CD8-positive, alpha-beta memory T cell (primary cell): ENCODE data around the gene TPM2. TPM values are rescaled to one million over a fixed set of nuclear protein-coding genes. Genes with fewer than 3 reads are reported as not detected.

ENCODE experiments used
- CTCF ChIA-PET: fragments of 350-600 bp; sonication (Branson Sonifier 250); formaldehyde crosslinking; loops from one replicate; lab custom pipeline; 2021; ENCODE audit warnings: antibody characterized with exemption; lab: Charles Lee
- POLR2A ChIA-PET: fragments of 350-600 bp; sonication (Branson Sonifier 250); formaldehyde crosslinking; loops from one replicate; lab custom pipeline; 2021; ENCODE audit warnings: antibody characterized with exemption; lab: Charles Lee
- DNase-seq, 5 donors: peaks; one replicate each; pipeline versions ENCODE4 v3.0.0 to v3.0.0-alpha.2; 2020 to 2022; ENCODE audit warnings: mixed read lengths in 1 of 5
- H3K27ac ChIP-seq: one replicate; pipeline ENCODE4 v1.7.0; 2013; ENCODE audit warnings: low read depth, mild to moderate bottlenecking, low read length, moderate library complexity
- H3K27me3 ChIP-seq: 2 replicates; pipeline ENCODE4 v1.7.0; 2013; ENCODE audit warnings: low read length, mild to moderate bottlenecking; ENCODE audit not compliant: insufficient read depth, poor library complexity, severe bottlenecking
- H3K36me3 ChIP-seq: 2 replicates; pipeline ENCODE4 v1.7.0; 2013; ENCODE audit warnings: mild to moderate bottlenecking, low read length, moderate library complexity; ENCODE audit not compliant: insufficient read depth
- H3K4me1 ChIP-seq: 2 replicates; pipeline ENCODE4 v1.7.0; 2013; ENCODE audit warnings: mild to moderate bottlenecking, low read length, moderate library complexity; ENCODE audit not compliant: insufficient read depth
- H3K4me3 ChIP-seq: 2 replicates; pipeline ENCODE4 v1.7.0; 2013; ENCODE audit warnings: mild to moderate bottlenecking, low read length
- H3K9me3 ChIP-seq: 2 replicates; pipeline ENCODE4 v1.7.0; 2013; ENCODE audit warnings: mild to moderate bottlenecking, low read length
- H3K27ac Mint-ChIP-seq, 8 donors: one replicate each; pipeline ENCODE4 v1.8.0; 2020 to 2021; ENCODE audit warnings: mixed read lengths in 8 of 8, mild to moderate bottlenecking in 6 of 8, inconsistent platforms in 3 of 8, moderate library complexity in 3 of 8
- H3K27me3 Mint-ChIP-seq, 2 donors: one replicate each; pipeline ENCODE4 v1.8.0; 2020 to 2021; ENCODE audit warnings: mixed read lengths in 2 of 2, mild to moderate bottlenecking in 1 of 2, moderate library complexity in 1 of 2
- H3K36me3 Mint-ChIP-seq, 3 donors: one replicate each; pipeline ENCODE4 v1.8.0; 2020 to 2021; ENCODE audit warnings: mixed read lengths in 3 of 3, inconsistent platforms in 1 of 3, mild to moderate bottlenecking in 1 of 3
- H3K4me1 Mint-ChIP-seq, 3 donors: one replicate each; pipeline ENCODE4 v1.8.0; 2020 to 2021; ENCODE audit warnings: mixed read lengths in 3 of 3, inconsistent platforms in 1 of 3, mild to moderate bottlenecking in 1 of 3
- H3K4me3 Mint-ChIP-seq, 7 donors: one replicate each; pipeline ENCODE4 v1.8.0; 2020 to 2021; ENCODE audit warnings: mixed read lengths in 7 of 7, mild to moderate bottlenecking in 6 of 7, moderate library complexity in 4 of 7, inconsistent platforms in 2 of 7
- H3K9me3 Mint-ChIP-seq, 5 donors: one replicate each; pipeline ENCODE4 v1.8.0; 2020 to 2022; ENCODE audit warnings: mixed read lengths in 5 of 5, mild to moderate bottlenecking in 3 of 5, moderate library complexity in 2 of 5, inconsistent platforms in 1 of 5
- polyA plus RNA-seq: library from polyadenylated mRNA; unstranded; fragments of 300-500 nt; fragmentation: Illumina TruSeq; gene quantifications from one replicate; pipeline ENCODE4 v1.2.3, GENCODE V29; 2021
- total RNA-seq, 2 experiments: library from RNA; stranded (reverse); gene quantifications; one replicate each; pipeline ENCODE4 v1.2.3, GENCODE V29; 2021

Gene TPM2
- total and polyA plus RNA-seq, 3 experiments from 2014 or later, result 0.22 to 7.3 (median 6.6) TPM

DNA sequence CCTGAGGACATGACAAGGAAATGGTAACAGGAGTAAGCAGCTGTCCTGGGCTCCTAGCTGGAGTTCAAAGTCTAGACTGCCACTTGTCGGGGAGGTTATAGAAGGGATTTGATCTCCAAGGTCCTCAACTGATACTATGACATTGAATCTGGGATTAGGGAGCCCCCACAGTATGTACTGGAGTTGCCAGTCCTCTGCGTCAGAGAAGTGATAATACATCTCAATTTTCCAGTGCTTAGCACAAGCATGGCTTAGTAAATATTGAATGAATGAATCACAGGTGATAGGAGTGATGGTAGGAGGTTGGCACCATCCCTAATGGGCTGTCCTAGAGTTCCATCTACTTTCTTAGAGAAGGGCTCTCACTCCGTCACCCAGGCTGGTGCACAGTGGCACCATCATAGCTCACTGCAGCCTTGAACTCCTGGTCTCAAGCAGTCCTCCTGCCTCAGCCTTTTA lies 6.2 kb upstream of the TPM2 start:
- no peaks in the 10 kb centered on the region for H3K27me3 Mint-ChIP-seq
- peak overlapping the region in 6 of 8 donors; percentile 74 to 94 (median 82) for H3K27ac Mint-ChIP-seq
- ChIA-PET CTCF (interaction anchor here (0.9 to 8.6 kb wide), 30 partner anchors 8 to 142 kb away, joined by 3 to 87 read pairs (median 11); partner anchors contain the start of genes ARHGEF39, CCDC107, CD72 and CREB3), POLR2A (interaction anchor here (0.8 to 1.6 kb wide), 6 partner anchors 29 to 187 kb away, joined by 3 to 11 read pairs (median 4); partner anchors contain the start of genes CCDC107 and RMRP)
- H3K9me3 Mint-ChIP-seq, result no peaks in the 10 kb centered on the region
- H3K4me3 Mint-ChIP-seq, result peak overlapping the region in 1 of 7 donors; percentile 17
- DNase-seq, result no peak
- H3K4me1 Mint-ChIP-seq, result peaks cover 14 to 20% (median 19%) of the 10 kb centered on the region in 3 donors
- Histone ChIP-seq H3K9me3 (no peaks in the 10 kb centered on the region), H3K4me3 (no peak overlapping the region), H3K36me3 (peaks cover 41% of the 10 kb centered on the region), H3K4me1 (peaks cover 6% of the 10 kb centered on the region), H3K27ac (no peak overlapping the region), H3K27me3 (no peaks in the 10 kb centered on the region)
- H3K36me3 Mint-ChIP-seq, result peaks cover 0 to 7% (median 0%) of the 10 kb centered on the region in 3 donors

DNA sequence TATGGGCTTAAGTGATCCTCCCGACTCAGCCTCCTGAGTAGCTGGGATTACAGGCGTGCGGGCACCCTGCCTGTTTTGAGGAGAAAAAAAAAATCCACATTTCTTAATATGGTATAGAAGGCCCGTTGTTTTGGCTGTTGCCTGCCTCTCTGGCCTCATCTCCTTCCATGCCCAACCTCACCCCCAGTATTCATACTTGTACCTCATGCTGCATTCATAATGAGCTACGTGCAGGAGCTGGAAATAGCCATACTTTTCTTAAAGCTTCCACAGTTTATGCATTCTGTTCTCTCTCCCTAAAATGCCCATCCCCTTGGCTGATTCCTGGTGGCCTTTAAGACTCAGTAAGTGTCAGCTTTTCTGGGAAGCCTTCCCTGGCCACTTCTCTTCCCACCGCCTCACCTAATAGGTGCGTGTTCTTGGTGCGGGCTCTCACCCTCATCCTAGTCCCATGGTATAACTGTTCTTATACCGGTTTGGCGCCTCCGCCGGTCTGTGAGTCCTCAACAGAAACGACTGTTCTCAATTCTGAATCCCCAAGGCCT lies 2.1 kb upstream of the TPM2 start:
- peaks cover 2% of the 10 kb centered on the region for H3K36me3 ChIP-seq
- Mint-ChIP-seq H3K27ac (peak overlapping the region; percentile 15 to 93 (median 77)), H3K4me1 (peaks cover 17 to 35% (median 23%) of the 10 kb centered on the region in 3 donors), H3K36me3 (peaks cover 0 to 4% (median 0%) of the 10 kb centered on the region in 3 donors), H3K27me3 (no peaks in the 10 kb centered on the region), H3K9me3 (no peaks in the 10 kb centered on the region), H3K4me3 (peak overlapping the region; percentile 83 to 99 (median 89))
- no peak for DNase-seq
- H3K27me3 ChIP-seq, result no peaks in the 10 kb centered on the region
- peak overlapping the region; percentile 51 for H3K27ac ChIP-seq
- no peaks in the 10 kb centered on the region for H3K9me3 ChIP-seq
- H3K4me1 ChIP-seq, result peaks cover 6% of the 10 kb centered on the region
- ChIA-PET POLR2A (interaction anchor here (0.6 to 1.4 kb wide), 3 partner anchors 27 to 98 kb away, joined by 3 to 6 read pairs (median 4); no protein-coding TSS in a partner anchor), CTCF (interaction anchor here (1.0 to 8.6 kb wide), 10 partner anchors 22 to 82 kb away, joined by 3 to 87 read pairs (median 4); partner anchors contain the start of genes ARHGEF39, CCDC107, CREB3 and RMRP)
- no peak overlapping the region for H3K4me3 ChIP-seq

DNA sequence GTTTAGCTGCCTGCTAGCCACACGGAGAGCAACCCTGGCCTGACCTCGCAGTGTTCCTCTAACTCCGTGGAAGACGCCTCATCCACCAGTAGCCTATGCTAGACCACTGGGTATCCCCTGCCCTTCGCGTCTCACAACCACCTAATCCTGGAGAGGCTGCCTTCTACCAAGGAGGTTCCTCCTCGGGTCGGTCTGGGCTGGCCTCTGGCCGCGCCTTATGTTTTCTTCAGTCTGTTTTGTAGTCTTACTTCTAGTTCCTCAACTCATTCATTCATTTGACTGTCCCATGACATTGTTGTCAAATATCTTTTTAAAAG lies 1.6 kb upstream of the TPM2 start:
- no peaks in the 10 kb centered on the region for H3K36me3 ChIP-seq
- Mint-ChIP-seq H3K27ac (peak overlapping the region; percentile 15 to 93 (median 83)), H3K27me3 (no peaks in the 10 kb centered on the region), H3K36me3 (no peaks in the 10 kb centered on the region), H3K9me3 (no peaks in the 10 kb centered on the region), H3K4me3 (peak overlapping the region; percentile 83 to 99 (median 89)), H3K4me1 (peaks cover 11 to 30% (median 18%) of the 10 kb centered on the region in 3 donors)
- H3K27me3 ChIP-seq, result no peaks in the 10 kb centered on the region
- no peak for DNase-seq
- peak overlapping the region; percentile 67 for H3K4me3 ChIP-seq
- H3K4me1 ChIP-seq, result peaks cover 6% of the 10 kb centered on the region
- peak overlapping the region; percentile 51 for H3K27ac ChIP-seq
- ChIA-PET CTCF (interaction anchor here (1.0 to 8.6 kb wide), 11 partner anchors 21 to 86 kb away, joined by 3 to 87 read pairs (median 3); partner anchors contain the start of genes ARHGEF39, CCDC107, CREB3 and RMRP), POLR2A (interaction anchor here (0.6 to 1.2 kb wide), 2 partner anchors 74 to 98 kb away, joined by 3 to 4 read pairs; partner anchors contain the start of gene CD72)
- H3K9me3 ChIP-seq, result no peaks in the 10 kb centered on the region

DNA sequence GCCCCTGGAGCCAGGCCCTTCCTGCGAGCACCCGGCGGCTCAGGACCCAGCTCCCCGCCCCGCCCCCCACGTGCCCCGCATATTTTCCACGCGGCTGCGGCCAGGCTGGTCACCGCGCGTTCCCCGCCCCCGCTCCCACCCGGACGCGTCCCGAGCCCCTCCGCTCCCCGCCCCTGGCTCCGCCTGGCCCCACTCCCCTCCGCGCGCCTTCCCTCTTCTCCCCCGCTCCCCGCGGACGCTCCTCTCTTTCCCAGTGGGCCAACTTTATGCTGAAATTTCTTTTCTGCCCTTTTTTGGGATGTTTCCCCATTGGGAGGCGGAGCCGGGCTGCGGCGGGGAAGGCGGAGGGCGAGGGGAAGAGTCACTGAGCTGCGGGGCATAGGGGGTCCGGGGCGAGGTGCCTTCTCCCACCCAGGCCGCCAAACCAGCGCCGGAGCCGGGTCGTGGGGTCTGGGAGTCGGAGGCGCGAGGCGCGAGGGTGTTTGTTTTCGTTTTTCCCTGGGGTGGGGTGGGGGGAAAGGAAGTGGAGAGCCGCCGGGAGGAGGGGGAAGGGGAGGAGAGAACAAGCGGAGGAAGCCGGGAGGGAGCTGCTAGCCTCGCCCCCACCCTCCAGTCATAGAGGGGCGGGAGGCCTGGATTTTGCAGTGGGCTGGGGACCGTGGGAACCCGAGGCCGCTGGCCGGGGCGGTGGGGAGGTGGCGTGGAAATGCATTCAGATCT lies 1.0 kb upstream of the TPM2 start:
- H3K27me3 Mint-ChIP-seq, result no peaks in the 10 kb centered on the region
- peak; percentile 16 to 55 (median 23) for DNase-seq
- peak overlapping the region; percentile 51 for H3K27ac ChIP-seq
- H3K4me3 ChIP-seq, result peak overlapping the region; percentile 67
- no peaks in the 10 kb centered on the region for H3K9me3 Mint-ChIP-seq
- H3K27ac Mint-ChIP-seq, result peak overlapping the region; percentile 15 to 93 (median 83)
- H3K4me3 Mint-ChIP-seq, result peak overlapping the region; percentile 83 to 99 (median 89)
- CTCF ChIA-PET, result interaction anchor here (1.1 to 8.6 kb wide), 9 partner anchors 21 to 86 kb away, joined by 3 to 87 read pairs (median 3); partner anchors contain the start of genes CCDC107, CREB3, RMRP and TESK1
- peaks cover 6% of the 10 kb centered on the region for H3K4me1 ChIP-seq
- no peaks in the 10 kb centered on the region for H3K36me3 ChIP-seq
- H3K27me3 ChIP-seq, result no peaks in the 10 kb centered on the region
- H3K4me1 Mint-ChIP-seq, result peaks cover 10 to 28% (median 18%) of the 10 kb centered on the region in 3 donors
- H3K9me3 ChIP-seq, result no peaks in the 10 kb centered on the region
- POLR2A ChIA-PET, result interaction anchor here (0.6 to 1.3 kb wide), 5 partner anchors 31 to 97 kb away, joined by 3 to 6 read pairs (median 4); partner anchors contain the start of genes CCDC107, CD72 and RMRP
- H3K36me3 Mint-ChIP-seq, result no peaks in the 10 kb centered on the region

DNA sequence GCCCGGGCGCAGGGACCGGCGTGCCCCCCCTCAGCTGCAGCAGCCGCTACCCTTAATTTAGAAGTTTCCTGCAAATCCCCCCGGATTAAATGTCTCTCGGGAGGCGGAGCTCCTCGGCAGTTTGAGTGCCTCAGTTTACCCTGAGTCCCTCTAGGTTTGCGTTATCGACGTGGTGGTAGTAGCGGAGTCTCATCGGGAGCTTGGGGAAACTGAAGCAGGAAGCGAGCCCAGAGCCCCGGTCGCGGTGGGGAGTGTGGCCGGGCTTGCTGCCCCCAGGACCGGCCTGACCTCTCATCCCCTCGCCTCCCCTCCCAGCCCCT lies 529 bp upstream of the TPM2 start:
- H3K27ac Mint-ChIP-seq, result peak overlapping the region in 3 of 8 donors; percentile 66 to 94 (median 79)
- Histone ChIP-seq H3K9me3 (no peaks in the 10 kb centered on the region), H3K4me1 (peaks cover 6% of the 10 kb centered on the region), H3K36me3 (no peaks in the 10 kb centered on the region), H3K27ac (no peak overlapping the region), H3K4me3 (peak overlapping the region; percentile 28), H3K27me3 (no peaks in the 10 kb centered on the region)
- no peaks in the 10 kb centered on the region for H3K27me3 Mint-ChIP-seq
- ChIA-PET POLR2A (interaction anchor here (0.7 to 1.3 kb wide), 4 partner anchors 31 to 73 kb away, joined by 3 to 6 read pairs (median 4); partner anchors contain the start of genes CCDC107, CD72 and RMRP), CTCF (interaction anchor here (1.5 to 2.6 kb wide), 3 partner anchors 33 to 85 kb away, joined by 3 to 12 read pairs (median 3); partner anchors contain the start of genes CCDC107, RMRP and TESK1)
- peaks cover 10 to 28% (median 18%) of the 10 kb centered on the region in 3 donors for H3K4me1 Mint-ChIP-seq
- no peaks in the 10 kb centered on the region for H3K36me3 Mint-ChIP-seq
- H3K9me3 Mint-ChIP-seq, result no peaks in the 10 kb centered on the region
- H3K4me3 Mint-ChIP-seq, result peak overlapping the region; percentile 73 to 97 (median 88)
- no peak for DNase-seq

DNA sequence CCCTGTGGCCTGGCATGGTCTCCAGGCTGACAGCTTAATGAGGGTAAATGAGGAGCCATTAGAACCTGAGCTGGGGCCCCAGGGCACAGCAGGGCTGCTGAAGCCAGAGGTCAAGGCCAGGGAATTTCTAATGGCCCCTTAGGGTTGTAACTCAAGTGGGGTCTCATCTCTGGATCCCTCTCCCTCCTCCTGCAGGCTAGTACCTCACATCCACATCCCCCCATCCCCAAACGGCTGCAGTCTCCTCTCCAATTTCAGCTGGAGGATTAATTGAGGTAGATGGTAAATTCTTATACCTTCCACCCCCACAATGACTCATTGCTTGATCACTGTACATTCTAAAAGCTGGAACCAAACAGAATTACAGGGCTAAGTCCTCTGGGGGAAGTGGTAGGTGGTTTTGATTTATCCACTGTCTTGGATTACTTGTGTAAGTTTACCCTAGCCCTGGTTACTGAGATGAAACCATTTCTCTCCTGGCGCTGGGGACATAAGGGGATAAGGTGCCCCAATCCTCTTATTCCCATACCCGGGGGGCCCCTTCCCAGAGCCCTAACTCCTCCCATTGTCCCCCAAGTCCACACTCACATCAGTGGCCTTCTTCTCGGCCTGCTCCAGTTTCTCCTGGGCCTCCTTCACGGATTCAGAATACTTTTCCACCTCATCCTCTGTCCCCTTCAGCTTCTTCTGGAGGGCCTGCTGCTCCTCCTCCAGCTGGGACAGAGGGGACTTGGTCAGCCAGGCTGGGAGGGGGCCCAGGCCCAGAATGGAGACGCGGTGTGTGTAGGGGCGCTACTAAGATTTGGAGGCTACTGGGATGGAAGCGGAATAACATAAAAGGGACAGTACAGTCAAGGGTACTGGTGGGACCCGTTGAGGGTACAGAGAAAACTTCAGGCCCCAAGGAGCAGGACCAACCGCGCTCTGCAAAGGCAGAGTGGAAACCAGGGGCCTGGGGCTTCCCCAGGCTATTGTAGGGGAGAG lies 875 bp downstream of the TPM2 start:
- no peak for DNase-seq
- CTCF ChIA-PET, result interaction anchor here (0.7 to 1.6 kb wide), 7 partner anchors 25 to 85 kb away, joined by 3 to 8 read pairs (median 4); partner anchors contain the start of genes CCDC107, RMRP and SIT1
- Histone ChIP-seq H3K4me1 (peaks cover 6% of the 10 kb centered on the region), H3K36me3 (no peaks in the 10 kb centered on the region), H3K27ac (no peak overlapping the region), H3K27me3 (no peaks in the 10 kb centered on the region), H3K9me3 (no peaks in the 10 kb centered on the region), H3K4me3 (no peak overlapping the region)
- H3K4me3 Mint-ChIP-seq, result peak overlapping the region; percentile 34 to 90 (median 60)
- H3K27me3 Mint-ChIP-seq, result no peaks in the 10 kb centered on the region
- peak overlapping the region in 6 of 8 donors; percentile 2 to 69 (median 57) for H3K27ac Mint-ChIP-seq
- peaks cover 0 to 1% (median 0%) of the 10 kb centered on the region in 3 donors for H3K36me3 Mint-ChIP-seq
- no peaks in the 10 kb centered on the region for H3K9me3 Mint-ChIP-seq
- H3K4me1 Mint-ChIP-seq, result peaks cover 10 to 28% (median 18%) of the 10 kb centered on the region in 3 donors
- POLR2A ChIA-PET, result interaction anchor here (0.6 kb wide), 1 partner anchor 19 kb away, joined by 3 read pairs; no protein-coding TSS in a partner anchor
